NB4 (cell line): ENCODE data around the gene DOCK2.

Experiments
- POLR2A ChIP-seq: IDR thresholded peaks from 2 replicates; pipeline ENCODE4 v1.6.1; 2011; ENCODE audit warnings: mild to moderate bottlenecking; ENCODE audit not compliant: insufficient read length; ENCODE audit errors: extremely low read depth
- TF ChIP-seq, protein P1 (sequence below): IDR thresholded peaks from 2 replicates; pipeline ENCODE4 v1.6.1; 2011; ENCODE audit warnings: low read depth, low read length
- TF ChIP-seq, protein P2 (sequence below): IDR thresholded peaks from one replicate; pipeline ENCODE4 v1.5.1; 2012; ENCODE audit warnings: low read depth, low read length

DNA sequence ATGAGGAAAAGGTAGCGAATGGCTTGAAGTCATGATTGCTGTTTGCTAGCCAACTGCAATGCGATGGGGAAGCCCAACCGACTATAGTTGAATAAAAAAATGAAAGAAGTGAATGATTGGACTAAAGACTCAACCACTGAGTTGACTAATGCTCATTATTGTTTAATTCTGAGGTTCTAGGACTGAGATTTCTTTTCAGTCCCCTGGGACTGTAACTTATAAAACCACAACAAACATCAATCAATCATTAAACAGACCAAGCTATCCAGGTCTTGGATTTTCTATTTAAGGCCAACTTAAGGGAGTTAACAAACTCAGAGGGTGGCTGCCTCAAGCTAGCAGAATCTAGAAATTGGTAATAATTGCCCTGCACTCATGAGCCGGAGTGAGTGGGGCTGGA, 154.2 kb downstream of the DOCK2 start:
- TF ChIP-seq, protein P1, sequence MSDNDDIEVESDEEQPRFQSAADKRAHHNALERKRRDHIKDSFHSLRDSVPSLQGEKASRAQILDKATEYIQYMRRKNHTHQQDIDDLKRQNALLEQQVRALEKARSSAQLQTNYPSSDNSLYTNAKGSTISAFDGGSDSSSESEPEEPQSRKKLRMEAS: no peak
- TF ChIP-seq, protein P2, sequence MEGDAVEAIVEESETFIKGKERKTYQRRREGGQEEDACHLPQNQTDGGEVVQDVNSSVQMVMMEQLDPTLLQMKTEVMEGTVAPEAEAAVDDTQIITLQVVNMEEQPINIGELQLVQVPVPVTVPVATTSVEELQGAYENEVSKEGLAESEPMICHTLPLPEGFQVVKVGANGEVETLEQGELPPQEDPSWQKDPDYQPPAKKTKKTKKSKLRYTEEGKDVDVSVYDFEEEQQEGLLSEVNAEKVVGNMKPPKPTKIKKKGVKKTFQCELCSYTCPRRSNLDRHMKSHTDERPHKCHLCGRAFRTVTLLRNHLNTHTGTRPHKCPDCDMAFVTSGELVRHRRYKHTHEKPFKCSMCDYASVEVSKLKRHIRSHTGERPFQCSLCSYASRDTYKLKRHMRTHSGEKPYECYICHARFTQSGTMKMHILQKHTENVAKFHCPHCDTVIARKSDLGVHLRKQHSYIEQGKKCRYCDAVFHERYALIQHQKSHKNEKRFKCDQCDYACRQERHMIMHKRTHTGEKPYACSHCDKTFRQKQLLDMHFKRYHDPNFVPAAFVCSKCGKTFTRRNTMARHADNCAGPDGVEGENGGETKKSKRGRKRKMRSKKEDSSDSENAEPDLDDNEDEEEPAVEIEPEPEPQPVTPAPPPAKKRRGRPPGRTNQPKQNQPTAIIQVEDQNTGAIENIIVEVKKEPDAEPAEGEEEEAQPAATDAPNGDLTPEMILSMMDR: no peak
- no peak for TF ChIP-seq POLR2A
